Measurements from ENCODE around the gene SH3TC1.

Gene SH3TC1

DNA sequence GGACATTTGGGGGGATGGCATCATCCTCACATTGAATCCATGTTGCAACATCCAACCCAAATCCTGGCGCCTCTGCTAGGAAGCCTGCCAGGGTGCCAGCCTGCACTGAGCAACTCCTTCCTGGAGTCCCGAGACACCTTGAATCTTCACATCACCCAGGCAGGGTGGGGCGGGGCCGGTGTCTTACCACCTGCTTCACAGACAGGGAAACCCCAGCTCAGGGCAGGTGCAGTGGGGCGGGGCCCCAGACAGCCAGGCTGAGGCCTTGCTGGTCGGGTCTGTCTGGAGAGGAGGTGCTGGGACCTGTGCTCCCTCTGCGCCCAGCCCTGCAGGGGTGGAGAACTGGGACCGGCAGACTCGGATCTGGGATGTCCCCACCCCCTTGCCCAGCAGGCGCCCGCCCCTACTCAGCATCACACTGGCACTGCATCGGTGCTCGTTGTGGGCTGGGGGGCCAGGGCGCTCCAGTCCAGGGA lies 39.0 kb downstream of the SH3TC1 start:
- TF ChIP-seq, protein P1, sequence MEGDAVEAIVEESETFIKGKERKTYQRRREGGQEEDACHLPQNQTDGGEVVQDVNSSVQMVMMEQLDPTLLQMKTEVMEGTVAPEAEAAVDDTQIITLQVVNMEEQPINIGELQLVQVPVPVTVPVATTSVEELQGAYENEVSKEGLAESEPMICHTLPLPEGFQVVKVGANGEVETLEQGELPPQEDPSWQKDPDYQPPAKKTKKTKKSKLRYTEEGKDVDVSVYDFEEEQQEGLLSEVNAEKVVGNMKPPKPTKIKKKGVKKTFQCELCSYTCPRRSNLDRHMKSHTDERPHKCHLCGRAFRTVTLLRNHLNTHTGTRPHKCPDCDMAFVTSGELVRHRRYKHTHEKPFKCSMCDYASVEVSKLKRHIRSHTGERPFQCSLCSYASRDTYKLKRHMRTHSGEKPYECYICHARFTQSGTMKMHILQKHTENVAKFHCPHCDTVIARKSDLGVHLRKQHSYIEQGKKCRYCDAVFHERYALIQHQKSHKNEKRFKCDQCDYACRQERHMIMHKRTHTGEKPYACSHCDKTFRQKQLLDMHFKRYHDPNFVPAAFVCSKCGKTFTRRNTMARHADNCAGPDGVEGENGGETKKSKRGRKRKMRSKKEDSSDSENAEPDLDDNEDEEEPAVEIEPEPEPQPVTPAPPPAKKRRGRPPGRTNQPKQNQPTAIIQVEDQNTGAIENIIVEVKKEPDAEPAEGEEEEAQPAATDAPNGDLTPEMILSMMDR (IDR thresholded peaks at IDR 0.05; ENCODE audit: poor library complexity, severe bottlenecking): no peak
- ATAC-seq (ENCODE audit: low read depth) (peak; percentile 16; the same call in 2 of the 3 replicates), DNase-seq (ENCODE audit: low spot score) (no peak)
- H3K9me3 ChIP-seq (ENCODE audit: severe bottlenecking): no peaks in the 10 kb centered on the region
- peaks cover 93% of the 10 kb centered on the region for H3K36me3 ChIP-seq (ENCODE audit: low read depth)
- H3K27ac ChIP-seq (ENCODE audit: poor library complexity, severe bottlenecking): no peak overlapping the region
- H3K27me3 ChIP-seq (ENCODE audit: insufficient read depth, poor library complexity, severe bottlenecking): no peaks in the 10 kb centered on the region
- H3K4me3 ChIP-seq (ENCODE audit: severe bottlenecking): no peak overlapping the region
- no peaks in the 10 kb centered on the region for H3K4me1 ChIP-seq (ENCODE audit: insufficient read depth, poor library complexity, severe bottlenecking)

DNA sequence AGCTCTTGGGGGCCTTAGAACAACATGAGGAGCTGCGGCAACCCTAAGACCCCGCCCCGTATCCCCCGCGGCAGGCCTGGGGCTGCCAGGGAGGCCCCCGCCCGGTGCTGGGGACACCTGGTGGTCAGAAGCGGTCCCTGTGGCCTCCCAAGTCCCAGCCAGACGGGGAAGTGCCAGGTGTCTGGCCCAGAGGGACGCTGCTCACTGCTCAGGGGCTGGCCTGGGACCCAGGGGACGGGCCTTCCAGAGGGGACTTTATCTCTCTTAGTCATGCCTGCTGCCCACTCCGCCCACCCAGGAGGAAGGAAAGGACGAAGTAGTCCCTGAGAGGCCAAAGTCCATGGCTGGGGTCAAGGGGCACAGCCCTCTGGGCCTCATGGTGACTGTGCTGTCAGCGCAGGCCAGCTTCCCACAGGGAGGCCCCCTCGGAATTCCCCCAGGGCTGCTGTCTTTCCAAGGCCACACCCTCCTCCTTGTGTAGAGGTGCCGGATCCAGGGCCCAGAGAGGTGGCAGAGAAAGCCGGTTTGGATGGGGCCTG lies 39.5 kb downstream of the SH3TC1 start:
- ATAC-seq (ENCODE audit: low read depth) (no peak), DNase-seq (ENCODE audit: low spot score) (no peak)
- H3K4me3 ChIP-seq (ENCODE audit: severe bottlenecking): no peak overlapping the region
- no peaks in the 10 kb centered on the region for H3K27me3 ChIP-seq (ENCODE audit: insufficient read depth, poor library complexity, severe bottlenecking)
- peaks cover 88% of the 10 kb centered on the region for H3K36me3 ChIP-seq (ENCODE audit: low read depth)
- H3K27ac ChIP-seq (ENCODE audit: poor library complexity, severe bottlenecking): no peak overlapping the region
- H3K9me3 ChIP-seq (ENCODE audit: severe bottlenecking): no peaks in the 10 kb centered on the region
- no peaks in the 10 kb centered on the region for H3K4me1 ChIP-seq (ENCODE audit: insufficient read depth, poor library complexity, severe bottlenecking)
- TF ChIP-seq, protein P1 (IDR thresholded peaks at IDR 0.05; ENCODE audit: poor library complexity, severe bottlenecking): peak; percentile 32

DNA sequence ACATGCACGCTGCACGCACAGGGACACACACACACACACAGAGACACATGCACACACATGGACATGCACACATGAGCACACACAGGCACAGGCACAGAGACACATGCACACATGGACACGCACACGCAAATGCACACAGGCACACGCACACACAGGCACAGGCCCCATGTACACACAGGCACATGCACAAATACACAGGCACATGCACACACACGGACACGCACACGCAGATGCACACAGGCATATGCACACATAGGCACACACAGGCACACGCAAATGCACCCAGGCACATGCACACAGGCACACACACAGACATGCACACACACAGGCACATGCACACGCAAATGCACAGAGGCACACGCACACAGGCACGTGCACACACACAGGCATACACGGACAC lies 40.1 kb downstream of the SH3TC1 start:
- Histone ChIP-seq H3K27me3 (ENCODE audit: insufficient read depth, poor library complexity, severe bottlenecking) (no peaks in the 10 kb centered on the region), H3K27ac (ENCODE audit: poor library complexity, severe bottlenecking) (no peak overlapping the region), H3K4me3 (ENCODE audit: severe bottlenecking) (no peak overlapping the region), H3K36me3 (ENCODE audit: low read depth) (peaks cover 82% of the 10 kb centered on the region), H3K4me1 (ENCODE audit: insufficient read depth, poor library complexity, severe bottlenecking) (no peaks in the 10 kb centered on the region), H3K9me3 (ENCODE audit: severe bottlenecking) (no peaks in the 10 kb centered on the region)
- ATAC-seq (ENCODE audit: low read depth) (no peak), DNase-seq (ENCODE audit: low spot score) (no peak)
- TF ChIP-seq, protein P1 (IDR thresholded peaks at IDR 0.05; ENCODE audit: poor library complexity, severe bottlenecking): no peak

DNA sequence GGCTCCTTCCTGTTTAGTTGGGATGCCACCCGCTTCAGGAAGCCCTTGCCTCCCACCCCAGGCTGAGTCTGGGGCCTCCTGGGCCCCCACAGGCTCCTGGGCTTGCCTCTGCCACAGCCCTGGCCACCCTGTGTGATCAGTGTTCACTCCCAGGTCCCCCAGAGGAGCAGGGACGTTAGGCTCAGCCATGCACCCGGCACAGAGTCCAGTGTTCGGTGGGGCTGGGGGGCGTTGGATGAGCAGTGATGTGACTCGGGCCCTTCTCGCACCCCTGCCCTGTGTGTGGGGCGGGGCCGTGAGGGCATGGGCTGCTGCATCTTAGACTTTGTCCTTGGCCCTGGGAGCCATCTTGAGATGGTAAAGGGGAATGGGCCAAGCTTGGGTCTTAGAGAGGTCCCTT lies 40.6 kb downstream of the SH3TC1 start:
- no peaks in the 10 kb centered on the region for H3K4me1 ChIP-seq (ENCODE audit: insufficient read depth, poor library complexity, severe bottlenecking)
- peaks cover 77% of the 10 kb centered on the region for H3K36me3 ChIP-seq (ENCODE audit: low read depth)
- TF ChIP-seq, protein P1 (IDR thresholded peaks at IDR 0.05; ENCODE audit: poor library complexity, severe bottlenecking): no peak
- H3K27ac ChIP-seq (ENCODE audit: poor library complexity, severe bottlenecking): no peak overlapping the region
- no peaks in the 10 kb centered on the region for H3K27me3 ChIP-seq (ENCODE audit: insufficient read depth, poor library complexity, severe bottlenecking)
- H3K9me3 ChIP-seq (ENCODE audit: severe bottlenecking): no peaks in the 10 kb centered on the region
- H3K4me3 ChIP-seq (ENCODE audit: severe bottlenecking): no peak overlapping the region
- DNase-seq (ENCODE audit: low spot score): no peak
- ATAC-seq (ENCODE audit: low read depth): no peak

DNA sequence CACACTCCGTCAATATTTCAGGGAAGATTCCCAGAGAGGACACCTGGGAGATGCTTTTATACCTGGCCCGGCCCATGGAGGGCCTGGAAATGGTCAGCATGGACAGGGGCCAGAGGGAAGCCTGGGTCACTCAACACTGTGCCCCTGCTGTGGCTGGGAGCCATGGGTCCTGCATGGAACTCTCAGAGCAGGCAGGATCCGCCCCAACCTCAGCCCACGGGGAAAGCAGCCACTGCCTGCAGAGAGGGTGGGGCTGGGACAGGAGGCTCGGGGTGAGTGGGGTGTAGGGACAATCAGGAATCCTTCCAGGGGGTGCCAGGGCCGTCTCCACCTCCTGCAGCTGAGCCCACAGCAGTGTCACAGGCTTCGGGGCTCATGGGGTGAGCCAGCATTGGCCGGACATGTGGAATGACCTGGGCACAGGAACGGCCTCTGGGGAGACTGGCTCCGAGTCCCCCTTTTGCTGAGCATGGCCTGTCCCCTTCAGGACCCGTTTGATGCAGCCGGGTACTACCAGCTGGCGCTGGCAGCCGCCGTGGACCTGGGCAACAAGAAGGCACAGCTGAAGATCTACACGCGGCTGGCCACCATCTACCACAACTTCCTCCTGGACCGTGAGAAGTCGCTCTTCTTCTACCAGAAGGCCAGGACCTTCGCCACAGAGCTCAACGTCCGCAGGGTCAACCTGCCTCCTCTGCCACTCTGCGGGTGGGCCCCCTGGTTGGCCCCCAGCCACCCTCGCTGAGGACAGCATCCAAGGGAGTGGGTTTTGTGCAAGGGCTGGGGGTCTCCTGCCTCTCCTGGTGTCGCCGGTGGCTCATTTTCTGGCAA lies 41.3 kb downstream of the SH3TC1 start:
- Histone ChIP-seq H3K36me3 (ENCODE audit: low read depth) (peaks cover 70% of the 10 kb centered on the region), H3K27me3 (ENCODE audit: insufficient read depth, poor library complexity, severe bottlenecking) (no peaks in the 10 kb centered on the region), H3K4me3 (ENCODE audit: severe bottlenecking) (no peak overlapping the region), H3K27ac (ENCODE audit: poor library complexity, severe bottlenecking) (no peak overlapping the region), H3K9me3 (ENCODE audit: severe bottlenecking) (no peaks in the 10 kb centered on the region), H3K4me1 (ENCODE audit: insufficient read depth, poor library complexity, severe bottlenecking) (no peaks in the 10 kb centered on the region)
- no peak for ATAC-seq (ENCODE audit: low read depth)
- TF ChIP-seq, protein P1 (IDR thresholded peaks at IDR 0.05; ENCODE audit: poor library complexity, severe bottlenecking): no peak
- DNase-seq (ENCODE audit: low spot score): no peak

Data from RWPE2 (cell line).